ENCODE data around the gene PLA2G2C.

PLA2G2C gene

DNA sequence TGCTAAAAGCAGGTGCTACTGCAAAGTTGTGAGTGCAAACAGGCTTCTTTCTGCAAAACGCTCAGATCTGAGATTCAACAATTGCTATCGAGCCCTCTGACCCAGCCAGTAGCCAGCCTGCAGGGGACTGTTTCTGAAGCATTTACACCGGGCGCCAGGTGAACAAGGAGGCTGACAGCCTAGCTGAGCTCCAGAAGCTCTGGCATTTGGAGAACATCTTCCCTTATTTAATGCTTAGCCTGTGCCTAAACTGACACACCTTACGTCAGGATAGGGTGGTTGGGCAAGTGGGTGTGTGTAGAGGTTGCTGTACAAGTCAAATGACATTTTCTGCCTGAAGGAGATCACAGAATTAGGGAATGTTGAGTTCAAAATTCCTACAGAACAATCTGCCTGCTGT, 15.8 kb upstream of the PLA2G2C start:
- no peak for DNase-seq

DNA sequence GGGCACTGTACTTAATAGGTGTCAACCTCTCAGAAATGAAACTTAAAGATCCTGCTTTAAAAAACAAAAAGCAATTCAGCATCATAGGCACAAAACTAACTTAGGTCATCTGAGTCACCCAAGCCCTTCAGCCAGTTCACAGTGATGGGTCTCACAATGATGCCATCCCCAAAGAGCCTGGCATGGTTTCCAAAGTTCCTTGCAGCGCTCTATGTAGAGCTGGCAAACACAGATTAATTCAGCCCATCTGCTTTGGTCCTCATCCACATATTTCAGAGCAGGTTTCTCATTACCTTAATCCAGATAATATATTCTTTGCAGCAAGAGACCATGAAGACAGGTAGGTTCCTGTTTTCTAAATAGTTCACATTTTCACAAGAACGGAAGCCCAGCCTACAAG, 14.6 kb upstream of the PLA2G2C start:
- no peak for DNase-seq

DNA sequence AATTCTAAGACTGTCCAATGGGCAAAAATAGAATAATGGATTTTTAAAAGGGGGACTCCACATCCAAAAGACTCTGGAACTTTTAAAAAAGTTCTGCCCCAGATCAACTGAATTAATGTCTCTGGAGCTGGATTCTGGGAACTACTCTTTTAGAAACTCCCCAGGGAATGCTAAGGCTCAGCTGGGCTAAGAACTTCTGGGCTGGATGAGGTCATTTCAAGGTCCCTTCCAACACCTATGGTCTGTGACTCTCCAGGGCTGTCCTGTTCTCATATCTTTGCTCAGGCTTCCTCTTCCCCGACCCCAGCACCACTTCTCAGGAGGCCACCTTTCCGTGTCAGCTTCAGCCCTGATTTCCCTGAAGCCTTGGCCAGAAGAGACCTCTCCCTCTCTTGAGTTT, 13.5 kb upstream of the PLA2G2C start:
- no peak for DNase-seq

DNA sequence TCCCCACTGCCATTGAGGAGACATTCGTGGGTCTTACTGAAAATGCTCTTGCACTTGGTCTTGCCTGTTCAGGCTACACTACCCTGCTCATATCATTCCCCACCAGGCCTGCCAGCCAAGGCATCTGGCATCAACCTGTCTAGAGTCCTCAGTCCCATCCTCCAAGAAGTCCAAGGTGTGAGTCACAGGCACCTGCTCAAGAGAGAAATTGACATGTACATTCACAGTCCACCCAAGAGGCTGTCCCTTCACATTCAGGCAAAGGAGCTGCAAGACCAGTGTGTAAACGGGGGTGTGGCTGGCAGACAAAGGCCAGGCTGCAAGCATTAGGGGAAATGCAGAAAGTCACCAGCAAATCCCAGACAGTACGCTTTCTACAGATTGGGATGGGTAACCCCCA, 13.1 kb upstream of the PLA2G2C start:
- no peak for DNase-seq

DNA sequence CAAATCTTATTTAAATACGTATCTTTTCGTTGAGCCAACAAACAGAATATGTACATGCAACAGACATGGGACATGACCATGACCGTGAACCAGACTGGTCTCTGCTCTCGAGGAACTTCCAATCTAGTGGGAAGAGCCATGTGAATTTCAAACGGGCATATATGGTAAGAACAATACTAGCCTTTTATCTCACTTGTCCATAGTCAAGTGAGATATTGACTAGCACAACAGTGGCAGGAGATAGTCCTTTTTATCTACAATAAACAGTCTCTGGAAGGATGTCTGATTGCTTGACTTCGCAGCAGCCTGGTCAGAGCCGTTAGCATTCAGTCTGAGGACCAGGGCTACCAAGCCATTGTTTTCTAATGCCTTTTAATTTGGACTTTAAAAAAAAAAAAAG, 12.6 kb upstream of the PLA2G2C start:
- DNase-seq: no peak

DNA sequence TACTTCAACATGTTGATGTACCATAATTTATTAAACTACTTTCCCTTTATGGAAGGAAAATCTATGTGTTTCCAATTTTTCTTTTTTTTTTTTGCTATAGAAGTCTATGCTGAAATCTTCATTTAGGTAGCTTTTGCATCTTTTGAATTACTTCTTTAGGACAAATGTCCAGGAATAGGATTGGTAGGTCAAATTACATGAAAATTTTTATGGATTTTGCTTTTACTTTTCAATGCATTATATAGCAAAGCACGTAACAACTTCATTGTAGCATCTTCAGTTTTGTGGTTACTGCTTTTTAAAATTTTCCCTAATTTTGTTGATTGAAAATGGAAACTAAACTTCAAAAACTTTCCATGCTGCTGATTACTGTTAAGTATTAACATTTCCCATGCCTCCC, 12.0 kb upstream of the PLA2G2C start:
- DNase-seq: no peak

DNA sequence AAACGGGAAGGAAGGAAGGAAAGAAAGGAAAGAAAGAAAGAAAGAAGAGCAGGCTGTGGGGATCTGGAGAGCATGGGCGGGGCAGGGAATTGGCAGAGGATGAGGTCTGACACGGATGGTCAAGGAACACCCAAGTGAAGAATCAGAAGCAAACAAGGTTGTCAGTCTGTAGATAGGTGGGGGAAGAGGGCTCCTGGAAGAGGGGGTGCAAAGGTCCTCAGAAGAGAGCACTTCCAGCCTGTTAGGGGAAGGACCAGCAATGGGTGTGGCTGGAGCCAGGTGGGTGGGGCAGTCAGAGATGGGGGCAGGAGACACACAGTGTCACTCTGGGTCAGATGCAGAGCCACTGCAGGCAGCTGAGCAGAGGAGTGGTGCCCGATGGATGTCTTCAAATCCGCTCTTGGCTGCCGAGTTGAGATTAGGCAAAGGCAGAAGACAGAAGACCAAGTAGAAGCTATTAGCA, 11.0 kb upstream of the PLA2G2C start:
- DNase-seq: no peak

DNA sequence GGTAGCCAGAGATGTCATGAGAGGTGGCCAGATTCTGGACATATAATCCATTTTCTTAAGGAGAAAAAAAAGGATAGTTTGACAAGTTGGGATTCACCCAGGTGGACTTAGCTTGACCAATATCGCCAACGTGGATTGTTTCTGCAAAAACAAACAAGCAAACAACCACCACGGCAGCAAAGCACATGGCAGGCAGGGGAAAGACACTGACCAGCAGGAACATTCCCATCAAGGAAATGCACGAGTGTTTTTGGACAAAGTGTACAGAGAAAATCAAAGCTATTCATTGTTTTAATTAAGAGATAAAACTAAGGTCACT, 9.1 kb upstream of the PLA2G2C start:
- no peak for DNase-seq

DNA sequence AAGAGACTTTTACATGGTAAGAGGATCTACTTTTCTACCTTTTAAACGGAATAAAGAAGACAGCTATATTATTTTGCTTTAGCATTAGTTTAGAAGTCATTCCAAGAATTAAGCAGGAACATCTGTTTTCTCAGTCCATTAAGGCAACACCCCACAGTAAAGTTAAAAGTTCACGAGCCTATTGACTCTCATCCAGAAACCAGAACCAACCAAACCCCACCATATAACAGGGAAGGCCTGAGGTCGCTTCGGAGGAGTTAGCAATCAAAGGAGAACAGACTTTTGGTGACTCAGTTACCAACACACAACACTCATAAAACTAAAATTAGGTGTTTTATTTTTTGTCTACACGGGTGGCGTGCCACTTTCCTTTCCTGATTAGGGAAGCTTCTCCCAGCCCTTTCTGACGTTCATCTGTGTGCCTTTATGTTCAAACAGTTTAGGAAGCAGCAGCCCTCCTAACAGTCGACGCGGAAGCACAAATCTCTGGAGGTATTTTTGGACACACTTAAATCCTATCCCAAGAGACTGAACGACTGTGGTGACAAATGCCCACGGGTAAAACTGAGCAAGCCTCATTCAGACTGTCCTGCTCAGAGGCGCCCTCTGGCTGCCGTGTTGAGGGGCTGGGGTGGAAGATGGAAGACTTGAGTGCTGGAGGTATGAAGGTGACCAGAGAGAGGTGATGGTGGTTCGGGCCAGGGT, 8.6 kb upstream of the PLA2G2C start:
- DNase-seq: peak; percentile 15 to 41

DNA sequence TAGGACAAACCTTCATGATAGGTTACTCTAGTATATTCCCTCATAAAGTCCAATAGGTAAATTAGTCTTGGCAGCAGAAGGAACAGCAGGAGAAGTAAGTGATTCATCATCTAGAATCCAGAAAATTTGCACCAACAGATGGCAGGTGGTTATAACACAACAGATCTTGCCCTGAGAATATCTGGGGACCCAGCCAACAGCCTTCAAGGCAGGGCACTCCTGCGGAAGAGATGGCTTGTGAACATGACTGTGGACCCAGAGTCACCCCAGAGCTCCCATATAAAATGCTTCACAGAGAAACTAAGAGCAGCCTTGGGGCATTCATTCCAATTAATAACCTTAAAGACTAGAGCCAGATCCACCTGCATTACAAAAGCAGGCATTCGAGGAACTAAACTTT, 7.9 kb upstream of the PLA2G2C start:
- no peak for DNase-seq

DNA sequence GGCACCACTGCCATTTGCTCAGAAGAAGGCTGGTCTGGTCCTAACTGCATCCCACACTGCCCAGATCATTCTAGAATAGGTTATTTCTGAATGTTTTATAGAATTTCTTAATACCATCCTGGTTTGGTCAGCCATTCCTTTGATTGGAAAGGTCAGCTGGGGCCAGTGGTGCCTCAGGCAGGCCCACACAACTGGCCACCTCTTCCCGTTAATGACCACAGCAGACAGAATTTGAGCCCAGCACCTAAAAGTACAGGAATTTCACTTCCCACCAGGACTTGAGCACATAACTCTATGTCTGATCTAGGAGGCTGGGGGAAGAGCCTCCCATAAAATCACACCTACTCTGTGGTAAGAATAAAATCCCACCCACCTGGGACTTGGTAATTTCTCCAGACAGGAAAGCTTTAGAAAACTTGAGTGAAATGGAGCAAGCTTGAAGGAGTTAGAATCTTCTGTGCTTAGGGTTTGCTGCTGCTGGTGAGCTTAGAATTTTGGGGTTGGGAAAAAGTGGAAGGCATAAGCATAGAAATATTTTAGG, 6.6 kb upstream of the PLA2G2C start:
- DNase-seq: no peak

DNA sequence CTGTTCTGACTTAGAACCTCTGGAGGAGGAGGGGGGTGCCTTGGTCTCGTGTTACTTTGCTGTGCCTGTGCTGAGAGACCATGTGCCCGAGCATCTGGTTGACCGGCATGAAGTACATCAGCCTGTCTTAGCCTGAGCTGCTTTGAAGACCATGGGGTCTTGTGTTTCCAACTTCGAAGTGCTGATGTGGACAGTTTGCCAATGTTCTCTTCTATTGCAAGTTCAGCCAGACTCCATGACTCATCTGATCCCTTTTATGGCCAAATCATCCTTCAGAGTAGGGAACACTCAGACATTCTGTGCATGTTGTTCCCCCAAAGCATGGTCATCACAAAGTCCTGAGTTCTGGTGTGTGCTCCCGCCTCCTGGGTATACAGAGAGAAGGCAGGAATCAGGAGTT, 6.0 kb upstream of the PLA2G2C start:
- DNase-seq: no peak

DNA sequence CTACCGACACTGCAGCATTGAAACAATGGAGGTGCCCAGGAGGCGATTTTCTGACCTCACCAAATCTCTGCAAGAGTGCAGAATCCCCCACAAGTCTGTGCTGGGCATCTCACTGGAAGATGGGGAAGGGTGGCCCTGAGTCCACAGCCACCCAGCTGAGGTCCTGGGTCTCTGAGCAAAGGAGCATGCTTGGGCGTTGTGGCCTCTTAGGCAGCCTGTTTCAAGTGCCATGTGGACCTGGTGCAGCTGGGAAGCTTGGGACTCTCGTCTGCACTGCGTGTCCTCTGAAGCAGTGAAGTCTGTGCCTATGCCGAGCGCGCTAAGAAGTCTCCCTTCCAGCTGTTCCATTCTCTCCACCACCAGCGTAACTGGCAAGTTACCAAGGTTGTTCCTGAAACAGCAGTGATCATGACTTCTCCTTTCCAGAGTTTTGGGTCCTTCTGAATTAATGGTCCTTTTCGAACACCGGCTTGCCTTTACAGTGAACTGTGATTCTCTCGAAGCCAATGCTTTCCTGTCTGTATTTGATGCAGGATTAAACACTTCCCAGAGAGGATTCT, 5.0 kb upstream of the PLA2G2C start:
- no peak for DNase-seq

DNA sequence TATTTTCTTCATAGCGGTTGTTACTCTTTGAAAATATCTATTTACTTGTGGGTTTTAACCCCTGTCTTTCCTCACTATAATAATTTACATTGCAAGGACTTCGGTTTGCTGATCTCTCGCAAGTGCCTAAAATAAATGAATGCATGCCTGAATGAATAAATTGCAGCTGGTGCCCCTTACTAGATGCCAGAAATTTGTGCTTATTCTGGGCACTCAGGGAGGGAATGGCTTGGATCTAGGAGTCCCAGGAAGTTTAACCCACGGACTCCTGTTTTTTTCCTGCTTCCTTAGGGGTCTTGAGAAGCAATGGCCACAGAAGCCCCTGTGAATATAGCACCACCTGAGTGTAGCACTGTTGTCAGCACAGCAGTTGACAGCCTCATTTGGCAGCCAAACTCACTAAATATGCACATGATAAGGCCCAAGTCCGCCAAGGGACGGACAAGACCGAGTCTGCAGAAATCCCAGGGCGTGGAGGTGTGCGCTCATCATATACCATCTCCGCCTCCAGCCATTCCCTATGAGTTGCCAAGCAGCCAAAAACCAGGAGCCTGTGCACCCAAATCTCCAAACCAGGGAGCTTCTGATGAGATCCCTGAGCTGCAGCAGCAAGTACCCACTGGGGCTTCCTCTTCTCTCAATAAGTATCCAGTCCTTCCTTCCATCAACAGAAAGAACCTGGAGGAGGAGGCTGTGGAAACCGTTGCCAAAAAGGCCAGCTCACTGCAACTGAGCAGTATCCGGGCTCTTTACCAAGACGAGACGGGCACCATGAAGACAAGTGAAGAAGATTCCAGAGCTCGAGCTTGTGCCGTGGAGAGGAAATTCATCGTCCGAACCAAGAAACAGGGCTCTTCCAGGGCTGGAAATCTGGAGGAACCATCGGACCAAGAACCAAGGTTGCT, 4.2 kb upstream of the PLA2G2C start:
- no peak for DNase-seq

DNA sequence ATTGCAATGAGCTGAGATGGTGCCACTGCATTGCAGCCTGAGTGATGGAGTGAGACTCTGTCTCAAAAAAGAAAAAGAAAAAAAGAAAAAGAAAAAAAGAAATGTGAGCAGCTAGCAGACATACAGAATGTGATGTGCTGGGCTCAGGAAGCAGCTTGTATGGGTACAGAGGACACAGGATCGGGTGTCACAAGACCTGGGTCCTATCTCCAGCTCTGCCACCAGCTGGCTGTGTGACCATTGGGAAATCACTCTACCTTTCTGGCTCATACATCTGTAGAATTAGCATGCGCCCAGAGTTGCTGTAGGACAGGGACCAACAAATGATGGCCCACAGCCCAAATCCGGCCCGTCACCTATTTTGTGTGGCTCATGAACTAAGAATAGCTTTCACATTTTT, 3.3 kb upstream of the PLA2G2C start:
- no peak for DNase-seq

DNA sequence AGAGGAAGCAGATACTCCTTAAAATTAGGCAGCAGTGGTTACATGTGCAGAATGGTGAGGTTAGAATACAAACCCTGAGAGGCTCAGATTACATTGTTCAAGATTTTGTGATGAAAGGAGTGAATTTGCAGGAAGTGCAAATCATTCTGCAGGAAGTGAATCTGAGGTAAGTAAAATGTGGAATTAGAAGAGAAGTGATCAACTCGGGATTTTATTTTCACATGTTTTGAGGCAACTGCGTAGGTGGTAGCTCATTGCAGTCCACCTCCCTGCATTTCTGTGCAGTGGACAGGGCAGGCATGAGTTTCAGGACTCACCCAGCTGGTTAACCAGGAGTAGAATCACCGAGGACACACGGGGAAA, 2.1 kb upstream of the PLA2G2C start:
- DNase-seq: no peak

DNA sequence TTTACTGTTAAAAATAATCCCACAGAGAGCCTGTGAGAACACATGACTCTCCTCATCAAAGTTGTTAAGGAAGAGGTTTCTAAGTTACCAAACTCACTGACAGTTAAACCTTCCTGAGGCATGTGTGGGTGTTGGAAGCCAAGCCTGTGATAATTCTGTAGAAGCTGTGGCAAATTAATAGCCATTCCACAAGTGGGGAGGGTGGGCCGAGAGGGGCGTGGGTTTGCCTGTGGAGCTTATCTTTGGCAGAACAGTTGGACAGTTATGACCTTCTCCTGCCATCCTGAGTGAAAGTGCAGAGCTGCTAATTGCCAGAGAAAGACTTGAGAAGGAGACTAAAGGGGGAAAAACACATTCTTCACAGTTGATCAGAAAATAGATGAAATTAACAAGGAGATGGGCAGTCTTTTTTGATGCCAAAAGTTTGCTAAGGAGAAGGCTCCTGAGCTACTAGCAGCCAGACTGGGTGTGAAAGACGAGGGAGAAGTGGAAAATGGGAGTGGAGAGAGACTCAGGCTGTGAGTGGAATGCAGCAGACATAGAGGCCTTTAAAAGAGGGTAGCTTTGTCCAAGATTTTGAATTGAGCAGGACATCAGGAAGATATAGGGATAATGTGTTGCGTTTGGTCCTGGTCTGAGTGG, 1.6 kb upstream of the PLA2G2C start:
- DNase-seq: no peak

DNA sequence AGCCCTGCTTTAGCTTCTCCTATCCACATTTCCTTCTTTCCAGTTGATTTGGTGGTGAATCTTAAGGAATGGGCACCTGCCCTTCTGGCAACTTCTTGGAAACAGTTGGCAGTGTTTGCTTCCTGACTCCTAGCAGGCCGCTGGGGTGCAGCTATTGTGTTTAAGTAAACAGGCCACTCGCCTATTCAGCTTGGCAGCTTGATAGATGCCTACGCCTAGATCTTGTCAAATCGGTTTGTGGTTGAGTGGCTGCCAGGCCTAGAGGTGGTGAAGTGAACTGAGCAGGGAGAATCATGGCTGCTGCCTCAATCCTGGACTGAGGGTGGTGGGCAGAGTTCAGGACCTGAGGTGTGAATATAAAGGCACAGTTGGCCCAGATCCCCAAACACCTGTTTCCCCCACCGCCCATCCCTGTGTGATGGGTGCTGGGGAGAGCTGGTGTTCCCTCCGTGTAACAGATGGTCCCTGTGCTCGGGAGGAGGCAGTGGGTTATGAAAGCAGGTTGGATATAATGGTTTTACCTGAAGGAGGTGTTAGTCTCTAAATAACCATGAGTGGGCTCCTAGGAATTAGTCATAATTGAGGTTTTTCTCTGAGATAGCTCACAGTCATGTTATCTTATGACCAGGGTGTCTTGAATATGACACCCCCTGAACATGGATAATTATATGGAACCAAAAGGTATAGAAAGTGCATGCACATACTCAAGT, 940 bp upstream of the PLA2G2C start:
- no peak for DNase-seq

DNA sequence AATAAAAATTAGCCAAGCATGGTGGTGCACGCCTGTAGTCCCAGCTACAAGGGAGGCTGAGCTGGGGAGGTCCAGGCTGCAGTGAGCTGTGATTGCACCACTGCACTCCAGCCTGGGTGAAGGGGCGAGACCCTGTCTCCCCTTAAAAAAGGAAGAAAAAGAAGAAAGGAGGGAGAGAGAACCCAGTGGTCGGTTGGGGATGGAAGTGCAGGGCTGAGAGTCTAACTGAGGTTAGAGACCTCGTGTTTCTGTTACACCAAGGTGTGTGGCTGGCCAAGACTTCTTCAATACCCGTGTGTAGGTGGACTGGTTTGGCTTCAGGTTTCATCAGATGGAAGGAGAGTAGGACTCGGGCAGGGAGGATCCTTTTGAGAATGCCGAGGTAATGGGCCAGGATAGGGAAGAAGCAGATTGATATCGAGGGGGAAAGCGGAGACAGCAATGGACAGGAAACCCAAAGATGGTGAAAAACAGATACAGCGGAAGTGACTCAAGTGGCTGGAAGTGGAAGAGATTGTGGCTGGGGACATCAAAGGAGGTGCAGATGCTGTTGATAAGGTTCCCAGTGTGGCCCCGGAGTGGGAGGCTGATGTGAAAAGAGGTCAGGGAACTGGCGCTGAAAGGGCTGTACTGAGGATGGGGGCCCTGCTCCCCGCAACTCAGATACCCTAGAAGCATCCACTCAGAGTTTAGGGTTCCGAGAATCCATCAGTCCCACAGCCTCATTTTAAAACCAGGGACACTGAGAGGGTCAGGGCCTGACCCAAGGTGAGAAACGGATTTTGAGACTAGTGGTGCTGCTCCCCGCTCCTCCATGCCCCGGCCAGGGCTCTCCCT, 1.1 kb downstream of the PLA2G2C start:
- peak in 1 of 2 donors; percentile 4 for DNase-seq

DNA sequence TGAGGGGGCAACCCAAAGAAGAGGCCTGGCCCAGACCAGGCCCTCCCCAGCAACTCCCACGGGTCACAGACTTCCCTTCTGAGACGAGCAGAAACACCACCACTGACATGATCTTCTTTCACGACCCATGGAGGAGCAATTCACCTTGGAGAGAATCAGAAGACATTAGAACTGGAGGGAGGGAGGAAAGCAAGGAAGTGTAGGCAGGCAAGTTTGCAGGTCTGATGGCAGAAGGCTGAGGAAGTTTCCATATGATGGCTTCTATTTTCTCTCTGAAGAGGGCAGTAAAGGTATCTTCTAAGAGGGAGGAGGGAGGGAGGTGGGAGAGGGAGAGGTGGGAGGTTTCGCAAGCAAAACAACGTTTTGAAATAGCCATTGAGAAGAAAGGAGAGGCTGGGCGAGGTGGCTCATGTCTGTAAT, 1.8 kb downstream of the PLA2G2C start:
- no peak for DNase-seq

DNA sequence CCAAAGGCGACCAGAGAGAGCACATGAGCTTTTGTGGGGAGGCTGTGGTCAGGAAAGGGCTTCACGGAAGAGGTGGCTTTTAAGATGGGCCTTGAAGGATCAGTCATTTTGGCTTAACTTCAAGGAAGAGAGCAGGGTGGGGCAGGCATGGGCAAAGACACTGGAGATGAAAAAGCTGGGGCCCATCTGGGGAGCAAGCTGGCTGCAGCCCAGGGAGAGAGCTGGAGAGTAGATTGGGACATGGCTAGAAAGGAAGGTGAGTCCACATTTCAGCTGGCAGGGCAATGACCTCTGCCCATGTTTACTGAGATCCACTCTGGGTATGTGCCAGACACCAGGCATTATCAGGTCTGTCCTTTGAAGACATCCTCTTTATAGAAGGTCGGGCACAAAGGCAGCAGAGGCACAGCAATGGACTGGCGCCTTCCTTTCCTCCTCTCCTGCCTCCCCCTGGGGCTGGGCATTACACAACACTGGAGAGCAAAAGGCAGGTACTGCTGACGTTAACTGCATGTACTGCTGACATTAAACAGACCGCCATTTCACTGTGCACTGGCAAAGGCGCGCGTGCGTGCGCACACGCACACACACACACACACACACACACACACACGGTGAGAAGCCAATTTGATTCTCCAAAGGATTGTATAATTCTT, 2.6 kb downstream of the PLA2G2C start:
- no peak for DNase-seq

Measured in bone marrow (tissue), 2 donors.